DOHH2 (cell line): ENCODE measurements around the gene BCL2L13.

Experiments used
- H3F3A ChIP-seq: fragments of 200-600 bp; sonication (generic), shearing (Covaris generic); 2 replicates; pipeline ENCODE4 v1.6.0; 2016; ENCODE audit warnings: antibody characterized with exemption, mild to moderate bottlenecking; ENCODE audit not compliant: control insufficient read depth, insufficient read depth
- H3K27ac ChIP-seq: fragments of 200-600 bp; sonication (generic); 2 replicates; pipeline ENCODE4 v1.5.1; 2014; ENCODE audit warnings: low read depth, mild to moderate bottlenecking, low read length, moderate library complexity
- H3K27me3 ChIP-seq: fragments of 200-600 bp; sonication (generic); 2 replicates; pipeline ENCODE4 v1.6.1; 2014; ENCODE audit warnings: mild to moderate bottlenecking, low read length, mixed read lengths; ENCODE audit not compliant: control insufficient read depth
- H3K36me3 ChIP-seq: fragments of 200-600 bp; sonication (generic); 2 replicates; pipeline ENCODE4 v1.6.1; 2014; ENCODE audit warnings: mild to moderate bottlenecking, low read length, moderate library complexity, mixed read lengths; ENCODE audit not compliant: control insufficient read depth
- H3K4me1 ChIP-seq: fragments of 200-600 bp; sonication (generic); 2 replicates; pipeline ENCODE4 v1.6.1; 2014; ENCODE audit warnings: mild to moderate bottlenecking, low read length, mixed read lengths; ENCODE audit not compliant: control insufficient read depth
- H3K4me2 ChIP-seq: fragments of 200-600 bp; sonication (generic); 2 replicates; pipeline ENCODE4 v1.6.0; 2014; ENCODE audit warnings: mild to moderate bottlenecking, low read length, moderate library complexity
- H3K4me3 ChIP-seq: fragments of 200-600 bp; sonication (generic); 2 replicates; pipeline ENCODE4 v1.5.1; 2014; ENCODE audit warnings: mild to moderate bottlenecking, low read length, mixed read lengths
- H3K79me2 ChIP-seq: fragments of 200-600 bp; sonication (generic); 2 replicates; pipeline ENCODE4 v1.6.1; 2014; ENCODE audit warnings: mild to moderate bottlenecking, low read length, mixed read lengths; ENCODE audit not compliant: control insufficient read depth
- H3K9me2 ChIP-seq: fragments of 200-600 bp; sonication (generic); replicated peaks from 2 replicates; pipeline ENCODE4 v1.6.1; 2014; ENCODE audit warnings: mild to moderate bottlenecking, low read length, mixed read lengths; ENCODE audit not compliant: control insufficient read depth
- H3K9me3 ChIP-seq: fragments of 200-600 bp; sonication (generic); 2 replicates; pipeline ENCODE4 v1.6.1; 2014; ENCODE audit warnings: antibody characterized with exemption, low read length, mixed read lengths; ENCODE audit not compliant: control insufficient read depth, insufficient read depth
- H4K20me1 ChIP-seq: fragments of 200-600 bp; sonication (generic); 2 replicates; pipeline ENCODE4 v1.6.0; 2014; ENCODE audit warnings: low read depth, mild to moderate bottlenecking, antibody characterized with exemption, low read length, moderate library complexity; ENCODE audit not compliant: control insufficient read depth, insufficient read depth
- EZH2phosphoT487 ChIP-seq: fragments of 200-600 bp; sonication (generic); IDR thresholded peaks from 2 replicates; pipeline ENCODE4 v1.6.1; 2017; ENCODE audit warnings: borderline replicate concordance, mild to moderate bottlenecking, antibody characterized with exemption, low read length, moderate library complexity, mixed read lengths
- TF ChIP-seq, protein P1 (sequence below): fragments of 200-600 bp; sonication (generic); IDR thresholded peaks from one replicate; pipeline ENCODE4 v1.5.1; 2014; ENCODE audit warnings: antibody characterized with exemption, mild to moderate bottlenecking, low read depth, low read length; ENCODE audit not compliant: poor library complexity, severe bottlenecking

Gene BCL2L13

DNA sequence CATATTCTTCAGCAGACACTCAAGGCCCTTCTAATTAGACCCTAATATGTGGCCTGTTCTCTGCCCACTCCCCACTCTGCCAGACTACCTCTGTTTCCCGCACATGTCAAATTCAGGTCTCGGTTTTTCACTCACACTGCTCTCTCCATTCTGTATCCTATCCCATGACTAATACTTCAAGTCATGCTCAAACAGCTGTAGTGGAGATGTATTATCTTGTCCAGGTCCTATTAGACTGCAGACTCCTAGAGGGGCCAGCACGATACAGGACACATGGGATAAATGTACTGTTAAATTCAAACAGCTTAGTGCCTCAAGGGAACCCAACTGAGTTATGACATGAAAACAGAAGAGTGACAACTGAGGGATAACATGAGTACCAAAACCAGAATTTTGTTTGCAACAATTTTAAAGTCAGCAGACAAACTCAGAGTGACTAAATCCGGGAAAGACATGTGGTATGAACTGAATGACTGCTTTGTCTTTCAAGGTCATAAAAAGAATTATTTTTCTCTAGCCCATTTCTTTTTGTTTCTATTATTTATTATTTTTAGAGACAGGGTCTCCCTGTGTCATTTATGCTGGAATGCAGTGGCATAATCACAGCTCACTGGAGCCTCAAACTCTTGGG, 30.6 kb upstream of the BCL2L13 start:
- H3K4me2 ChIP-seq, result no peak overlapping the region
- H3K9me3 ChIP-seq, result no peaks in the 10 kb centered on the region
- no peak for TF ChIP-seq EZH2phosphoT487
- TF ChIP-seq, protein P1, sequence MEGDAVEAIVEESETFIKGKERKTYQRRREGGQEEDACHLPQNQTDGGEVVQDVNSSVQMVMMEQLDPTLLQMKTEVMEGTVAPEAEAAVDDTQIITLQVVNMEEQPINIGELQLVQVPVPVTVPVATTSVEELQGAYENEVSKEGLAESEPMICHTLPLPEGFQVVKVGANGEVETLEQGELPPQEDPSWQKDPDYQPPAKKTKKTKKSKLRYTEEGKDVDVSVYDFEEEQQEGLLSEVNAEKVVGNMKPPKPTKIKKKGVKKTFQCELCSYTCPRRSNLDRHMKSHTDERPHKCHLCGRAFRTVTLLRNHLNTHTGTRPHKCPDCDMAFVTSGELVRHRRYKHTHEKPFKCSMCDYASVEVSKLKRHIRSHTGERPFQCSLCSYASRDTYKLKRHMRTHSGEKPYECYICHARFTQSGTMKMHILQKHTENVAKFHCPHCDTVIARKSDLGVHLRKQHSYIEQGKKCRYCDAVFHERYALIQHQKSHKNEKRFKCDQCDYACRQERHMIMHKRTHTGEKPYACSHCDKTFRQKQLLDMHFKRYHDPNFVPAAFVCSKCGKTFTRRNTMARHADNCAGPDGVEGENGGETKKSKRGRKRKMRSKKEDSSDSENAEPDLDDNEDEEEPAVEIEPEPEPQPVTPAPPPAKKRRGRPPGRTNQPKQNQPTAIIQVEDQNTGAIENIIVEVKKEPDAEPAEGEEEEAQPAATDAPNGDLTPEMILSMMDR, result no peak
- H3K79me2 ChIP-seq, result peaks cover 4% of the 10 kb centered on the region; the same call in 1 of the 2 replicates
- H3K27ac ChIP-seq, result no peak overlapping the region
- no peaks in the 10 kb centered on the region for H3K9me2 ChIP-seq
- H3K4me3 ChIP-seq, result no peak overlapping the region
- no peaks in the 10 kb centered on the region for H3K4me1 ChIP-seq
- H3F3A ChIP-seq, result no peaks in the 10 kb centered on the region
- H3K27me3 ChIP-seq, result no peaks in the 10 kb centered on the region
- H4K20me1 ChIP-seq, result no peaks in the 10 kb centered on the region
- peaks cover 56% of the 10 kb centered on the region for H3K36me3 ChIP-seq

DNA sequence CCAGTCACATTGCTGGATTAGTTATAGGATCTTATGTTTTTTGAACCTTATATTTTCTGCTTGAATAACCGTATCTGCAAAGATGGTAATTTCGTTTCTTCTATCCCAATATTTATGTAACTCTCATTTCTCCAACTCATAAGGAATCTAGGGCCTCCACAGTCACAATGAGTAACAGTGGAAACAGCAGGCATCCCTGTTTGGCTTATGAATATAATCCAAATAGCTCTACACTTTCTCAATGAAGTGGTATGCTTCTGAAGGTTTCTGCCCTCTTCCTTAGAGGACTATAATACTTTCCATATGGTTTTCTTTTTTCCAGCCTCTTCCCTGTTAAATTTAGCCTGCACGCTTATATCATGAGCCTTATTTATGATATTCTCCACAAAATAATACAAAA, 26.5 kb upstream of the BCL2L13 start:
- H3K36me3 ChIP-seq, result peaks cover 44% of the 10 kb centered on the region
- no peaks in the 10 kb centered on the region for H3K79me2 ChIP-seq
- H3K4me2 ChIP-seq, result no peak overlapping the region
- H3K4me3 ChIP-seq, result no peak overlapping the region
- H3K4me1 ChIP-seq, result no peaks in the 10 kb centered on the region
- no peaks in the 10 kb centered on the region for H4K20me1 ChIP-seq
- no peaks in the 10 kb centered on the region for H3K9me3 ChIP-seq
- H3K27ac ChIP-seq, result no peak overlapping the region
- H3F3A ChIP-seq, result no peaks in the 10 kb centered on the region
- H3K9me2 ChIP-seq, result no peaks in the 10 kb centered on the region
- no peak for TF ChIP-seq EZH2phosphoT487
- TF ChIP-seq, protein P1, result no peak
- no peaks in the 10 kb centered on the region for H3K27me3 ChIP-seq

DNA sequence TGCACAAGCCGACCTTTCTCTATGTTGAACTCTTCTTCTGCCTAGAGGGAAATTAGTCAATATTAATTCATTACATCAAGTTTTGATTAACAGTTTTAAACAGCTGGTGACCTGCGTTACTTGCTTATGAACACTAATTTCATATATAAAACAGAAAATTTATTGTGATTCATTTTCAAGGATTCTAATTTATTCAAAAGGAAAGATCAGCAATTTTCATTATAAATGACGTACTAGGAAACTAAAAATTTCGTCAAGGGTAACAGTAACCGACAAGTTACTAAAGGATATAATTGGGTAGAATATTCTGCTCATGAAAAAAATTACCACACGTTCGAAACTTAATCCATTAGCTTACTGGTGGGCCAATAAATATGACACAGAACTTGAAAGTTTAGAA, 25.3 kb upstream of the BCL2L13 start:
- Histone ChIP-seq H3K4me1 (no peaks in the 10 kb centered on the region), H3K36me3 (peaks cover 36% of the 10 kb centered on the region), H4K20me1 (no peaks in the 10 kb centered on the region), H3K27ac (no peak overlapping the region), H3K9me2 (no peaks in the 10 kb centered on the region), H3K79me2 (no peaks in the 10 kb centered on the region), H3K4me3 (no peak overlapping the region), H3K27me3 (no peaks in the 10 kb centered on the region), H3F3A (no peaks in the 10 kb centered on the region), H3K4me2 (no peak overlapping the region), H3K9me3 (no peaks in the 10 kb centered on the region)
- TF ChIP-seq EZH2phosphoT487, result no peak
- TF ChIP-seq, protein P1, result no peak

DNA sequence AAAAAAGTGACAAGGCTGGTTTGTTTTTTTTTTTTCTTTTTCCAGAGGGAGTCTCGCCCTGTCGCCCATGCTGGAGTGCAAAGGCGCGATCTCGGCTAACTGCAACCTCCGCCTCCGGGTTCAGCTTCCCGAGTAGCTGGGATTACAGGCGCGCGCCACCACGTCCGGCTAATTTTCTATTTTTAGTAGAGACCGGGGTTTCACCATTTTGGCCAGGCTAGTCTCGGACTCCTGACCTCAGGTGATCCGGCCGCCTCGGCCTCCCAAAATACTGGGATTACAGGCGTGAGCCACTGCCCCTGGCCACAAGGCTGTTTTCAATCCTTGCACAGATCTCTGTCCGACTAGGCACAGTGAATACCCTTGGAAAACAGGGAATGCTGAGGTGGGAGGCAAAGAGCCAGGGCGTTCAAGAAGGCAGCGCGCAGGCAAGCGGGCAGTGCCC, 10.6 kb upstream of the BCL2L13 start:
- Histone ChIP-seq H3K4me2 (peak overlapping the region; percentile 72), H3K9me3 (no peaks in the 10 kb centered on the region), H3K79me2 (peaks cover 62% of the 10 kb centered on the region), H3K36me3 (peaks cover 13% of the 10 kb centered on the region), H3F3A (0 out of 2 replicates have a peak, but pooled peaks cover 4% of the 10 kb centered on the region), H3K4me3 (peak overlapping the region; percentile 94), H3K4me1 (peaks cover 20% of the 10 kb centered on the region), H3K27ac (peak overlapping the region; percentile 30), H4K20me1 (no peaks in the 10 kb centered on the region), H3K27me3 (no peaks in the 10 kb centered on the region), H3K9me2 (no peaks in the 10 kb centered on the region)
- no peak for TF ChIP-seq EZH2phosphoT487
